Measurements from ENCODE around the gene COL8A2.

COL8A2 gene

GRCh38 chr1:36157973-36158826 lies 33.2 kb upstream of the COL8A2 start:
- DNase-seq (ENCODE audit: low read depth, low spot score) = no peak

DNA sequence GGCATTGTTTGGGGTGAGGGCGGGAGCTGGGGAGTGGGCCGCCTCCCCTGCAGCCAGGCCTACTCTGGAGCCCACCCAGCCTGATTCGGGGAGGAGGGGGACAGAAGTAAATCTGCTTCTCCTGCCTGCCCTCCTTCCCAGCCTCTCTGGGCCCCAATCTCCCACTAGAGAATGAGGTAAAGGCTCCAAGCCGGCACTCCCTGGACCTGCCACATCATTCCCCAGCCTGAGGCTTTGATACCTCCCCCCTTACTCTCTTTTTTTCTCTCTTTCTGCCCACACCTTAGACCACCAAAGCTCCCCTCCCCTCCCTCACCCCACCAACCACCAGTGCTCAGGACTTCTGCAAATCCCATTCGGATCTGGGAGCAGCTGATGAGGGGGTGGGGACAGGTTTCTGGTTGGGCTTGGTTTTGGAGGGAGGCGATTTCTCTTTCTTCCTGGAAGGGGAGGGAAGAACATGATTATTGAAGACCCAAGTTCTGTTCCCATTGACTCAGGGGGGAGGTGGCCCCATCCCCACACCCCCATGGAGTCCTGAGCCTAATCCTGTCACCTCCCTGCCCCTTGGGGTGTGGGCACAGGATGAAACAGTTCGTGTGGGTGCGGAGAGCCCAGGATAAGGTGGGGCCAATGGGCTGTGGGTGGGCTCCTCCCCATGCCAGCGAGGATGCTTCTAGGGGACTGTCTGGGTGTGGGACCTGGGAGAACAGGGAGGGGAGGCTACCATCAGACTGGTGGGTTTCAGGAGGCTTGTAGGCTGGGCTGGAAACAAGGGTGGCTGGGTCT lies 32.3 kb upstream of the COL8A2 start:
- DNase-seq (ENCODE audit: low read depth, low spot score) = no peak

DNA sequence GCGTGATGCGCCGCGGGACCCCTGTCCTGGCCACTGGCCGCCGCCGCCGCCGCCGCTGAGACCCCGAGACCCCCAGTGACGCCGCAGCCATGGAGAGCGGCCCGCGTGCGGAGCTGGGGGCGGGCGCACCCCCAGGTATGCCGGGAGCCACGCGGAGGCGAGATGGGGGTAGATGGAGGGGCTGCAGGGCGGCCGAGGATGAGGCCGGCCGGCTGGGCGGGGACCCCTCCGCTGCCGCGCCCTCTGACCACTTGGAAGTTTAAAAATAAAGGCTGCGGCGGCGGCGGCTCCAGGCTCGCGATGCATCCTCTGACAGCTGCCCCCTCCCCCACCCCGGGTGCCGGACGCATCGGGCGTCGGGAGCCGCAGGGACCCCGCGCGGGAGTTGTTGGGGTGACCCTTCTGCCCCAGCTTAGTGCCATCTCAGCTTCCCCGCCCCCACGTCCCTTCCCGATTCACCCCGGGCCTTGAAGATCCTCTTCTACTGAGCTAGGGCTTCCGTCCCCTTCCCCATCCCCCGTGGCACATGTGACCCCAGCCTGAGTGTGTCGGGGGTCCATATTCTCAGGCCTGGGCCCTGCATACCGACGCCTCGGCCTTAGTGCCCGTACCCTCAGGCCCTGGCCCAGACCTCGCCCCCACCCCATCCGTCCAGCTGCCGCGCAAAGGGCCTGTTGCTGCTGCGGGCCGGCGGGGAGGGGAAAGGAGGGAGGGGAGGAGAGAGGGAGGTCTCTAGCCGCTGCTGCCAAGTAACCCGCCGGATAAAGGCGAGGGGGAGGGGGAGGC lies 31.5 kb upstream of the COL8A2 start:
- no peak for DNase-seq (ENCODE audit: low read depth, low spot score)

- peak; percentile 68 for DNase-seq (ENCODE audit: low read depth, low spot score)
These were observed 30.6 kb upstream of the COL8A2 start, which contains the start of gene MAP7D1 for GRCh38 chr1:36155408-36156328. MAP7D1 (plus strand) TSS chr1:36156160; CDS start chr1:36156418, 258 bp downstream.

DNA sequence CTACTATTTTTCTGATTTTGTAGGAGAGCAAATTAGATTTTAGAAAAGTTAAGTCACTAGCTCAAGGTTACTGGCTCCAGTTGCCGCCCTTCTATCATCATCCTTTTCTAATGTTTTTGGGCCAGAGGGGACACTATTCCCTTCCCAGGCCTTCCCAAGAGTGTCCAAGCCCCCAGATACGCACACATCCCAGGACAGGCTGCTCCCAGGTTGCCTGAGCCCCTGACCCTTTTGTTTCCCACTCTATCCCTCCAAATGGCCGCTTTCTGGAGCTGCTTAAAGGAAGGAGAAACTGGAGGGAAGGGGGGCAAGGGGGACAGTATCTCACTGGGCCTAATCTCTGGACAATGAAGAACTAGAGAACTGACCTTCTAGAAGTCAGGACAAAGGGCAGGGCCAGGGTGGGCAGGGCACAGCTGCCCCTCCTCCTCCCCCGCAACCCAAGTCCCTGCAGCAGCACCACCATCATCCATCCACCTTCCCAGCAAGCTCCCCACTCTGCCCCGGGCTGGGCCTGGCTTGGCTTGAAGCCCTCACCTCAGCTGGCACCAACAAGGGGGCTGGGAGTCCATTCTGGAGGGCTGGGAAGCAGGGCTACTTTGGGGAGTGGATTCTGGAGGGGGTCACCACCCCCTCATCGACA lies 29.9 kb upstream of the COL8A2 start:
- DNase-seq (ENCODE audit: low read depth, low spot score) = no peak

GRCh38 chr1:36154335-36154734 lies 29.3 kb upstream of the COL8A2 start:
- DNase-seq (ENCODE audit: low read depth, low spot score) = no peak

GRCh38 chr1:36153476-36153875 lies 28.5 kb upstream of the COL8A2 start:
- no peak for DNase-seq (ENCODE audit: low read depth, low spot score)

- DNase-seq (ENCODE audit: low read depth, low spot score) = no peak
These were observed 26.8 kb upstream of the COL8A2 start for GRCh38 chr1:36151845-36152203.

GRCh38 chr1:36151134-36151844 lies 26.3 kb upstream of the COL8A2 start:
- DNase-seq (ENCODE audit: low read depth, low spot score) = no peak

DNA sequence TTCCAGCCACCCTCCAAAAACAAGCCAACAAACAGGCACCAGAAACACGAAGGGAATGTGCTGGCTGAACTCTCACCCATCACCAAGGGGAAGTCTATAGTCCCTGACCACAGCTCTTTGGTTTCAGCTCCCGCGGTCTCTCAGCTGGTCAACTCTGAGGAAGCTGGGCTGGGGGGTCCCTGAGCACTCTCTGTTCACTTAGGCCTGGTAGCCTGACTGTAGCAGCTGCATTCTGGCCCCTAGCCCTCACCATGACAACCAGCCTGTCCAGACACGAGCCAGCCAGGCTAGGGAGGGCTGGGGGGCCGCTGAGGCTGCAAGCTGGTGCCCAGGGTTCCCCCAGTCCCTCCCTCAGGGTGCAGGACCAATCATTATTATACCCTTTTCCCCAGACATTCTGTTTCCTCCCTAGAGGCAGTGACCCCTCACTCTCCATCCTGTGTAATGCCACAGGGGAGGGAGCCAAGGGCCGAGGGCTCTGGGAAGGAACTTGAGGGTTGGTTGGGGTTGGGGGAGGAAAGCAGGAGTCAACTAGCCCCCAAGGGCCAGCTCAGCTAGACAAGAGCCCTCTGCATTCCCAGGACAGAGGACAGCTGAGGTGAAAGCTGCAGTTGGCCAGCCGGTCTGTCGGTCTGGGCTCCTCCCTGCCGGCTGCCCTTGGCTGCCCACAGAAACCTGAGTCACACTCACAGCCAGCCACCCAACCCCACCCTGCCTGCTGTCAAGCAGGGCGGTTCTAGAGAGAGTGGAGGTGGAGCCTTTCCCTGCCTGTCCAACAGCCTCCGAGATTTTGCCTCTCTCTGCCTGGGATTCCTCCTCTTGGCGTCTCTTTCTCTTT lies 25.5 kb upstream of the COL8A2 start:
- DNase-seq (ENCODE audit: low read depth, low spot score) = no peak

GRCh38 chr1:36149973-36150295 lies 24.9 kb upstream of the COL8A2 start:
- DNase-seq (ENCODE audit: low read depth, low spot score) = no peak

- peak; percentile 98 for DNase-seq (ENCODE audit: low read depth, low spot score)
These were observed 24.4 kb upstream of the COL8A2 start, which contains the start of gene TRAPPC3 for GRCh38 chr1:36149237-36149972. TRAPPC3 (minus strand) TSS chr1:36149486; CDS start chr1:36149378, 108 bp downstream.

DNA sequence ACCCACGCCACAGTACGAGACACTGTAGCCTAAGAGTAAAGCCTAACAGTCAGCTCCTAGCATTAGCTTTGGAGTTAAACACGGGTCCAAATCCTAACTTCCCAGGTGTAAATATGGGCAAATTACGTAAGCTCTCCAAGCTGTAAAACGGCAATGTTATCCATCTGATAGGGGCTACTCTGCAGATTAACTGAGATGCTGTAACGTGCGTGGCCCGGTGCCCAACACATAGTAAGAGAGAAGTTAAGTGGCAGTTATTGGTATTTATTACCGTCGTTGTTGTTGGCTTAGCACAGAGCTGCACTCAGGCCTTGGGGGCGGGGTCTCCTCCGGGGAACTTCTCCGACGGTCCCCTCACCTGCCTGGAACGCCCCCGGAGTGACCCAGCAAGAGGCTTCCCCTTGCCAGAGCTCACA lies 23.8 kb upstream of the COL8A2 start:
- no peak for DNase-seq (ENCODE audit: low read depth, low spot score)

- no peak for DNase-seq (ENCODE audit: low read depth, low spot score)
These were observed 19.4 kb upstream of the COL8A2 start for GRCh38 chr1:36144413-36144812.

DNA sequence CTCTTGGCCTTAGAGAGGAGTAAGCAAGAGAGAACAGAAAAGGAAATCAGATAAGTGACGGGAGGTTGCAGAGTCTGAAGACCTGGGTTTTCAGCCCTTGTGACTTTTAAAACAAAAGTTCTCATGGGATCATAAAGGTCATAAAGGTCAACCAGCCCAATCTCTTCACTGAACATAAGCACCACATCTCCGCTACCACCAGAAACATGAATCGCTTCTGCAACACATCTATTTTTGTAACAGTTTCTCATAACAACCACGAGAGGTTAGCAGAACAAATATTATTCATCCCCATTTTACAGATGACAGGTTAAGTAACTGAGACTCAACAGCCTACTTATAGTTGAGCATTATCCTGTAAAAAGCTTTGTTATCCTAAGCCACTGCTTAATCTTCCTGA lies 18.4 kb upstream of the COL8A2 start:
- no peak for DNase-seq (ENCODE audit: low read depth, low spot score)

DNA sequence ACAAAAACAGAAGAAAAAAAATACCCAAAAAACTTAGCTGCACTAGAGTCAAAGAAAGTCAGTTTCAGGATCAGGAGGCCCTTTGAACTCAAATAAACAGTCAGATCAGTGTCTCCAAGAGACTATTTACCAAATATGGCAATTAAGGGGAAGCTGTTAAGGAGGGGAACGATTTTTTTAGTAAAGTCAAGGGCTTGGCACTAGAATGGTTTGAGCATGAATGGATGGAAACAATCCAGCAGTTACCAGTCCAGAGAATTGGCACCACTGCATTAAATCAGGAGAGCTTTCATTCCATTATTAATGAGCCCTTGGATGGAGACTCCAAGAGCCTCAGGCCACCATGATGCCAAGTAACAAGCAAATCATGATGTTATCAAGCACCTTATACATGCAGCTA lies 17.1 kb upstream of the COL8A2 start:
- no peak for DNase-seq (ENCODE audit: low read depth, low spot score)

GRCh38 chr1:36139521-36139920 lies 14.5 kb upstream of the COL8A2 start:
- DNase-seq (ENCODE audit: low read depth, low spot score) = no peak

DNA sequence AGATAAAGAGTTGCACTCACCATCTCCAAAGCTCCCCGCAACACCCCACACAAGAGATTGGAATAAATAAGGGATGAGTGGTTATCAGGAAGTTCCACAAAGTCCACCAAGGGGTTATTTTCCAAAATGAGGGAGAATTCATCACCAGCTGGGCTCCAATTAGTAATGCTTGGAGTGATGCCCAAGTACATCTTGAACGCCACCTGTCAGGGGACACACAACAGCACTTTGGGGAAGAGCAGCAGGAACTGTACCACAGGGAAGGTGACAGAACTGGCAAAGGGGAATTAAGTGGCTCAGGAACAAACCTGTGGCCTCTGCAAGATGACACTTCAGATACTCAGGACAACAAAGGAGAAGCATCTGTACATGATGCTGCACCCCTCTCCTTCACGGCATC lies 12.8 kb upstream of the COL8A2 start:
- DNase-seq (ENCODE audit: low read depth, low spot score) = no peak

Measured in activated CD4-positive, CD25-positive, alpha-beta regulatory T cell treated with anti-CD3 and anti-CD28 coated beads, Interleukin-2, amount 50 U/mL, for 16 hours (primary cell).